NK-92 (cell line): ENCODE results near the gene OTP.

ENCODE experiments used
- DNase-seq: peaks from one replicate; lab custom pipeline; 2025; ENCODE audit not compliant: unreplicated experiment; lab: John Stamatoyannopoulos, UW

Gene OTP

GRCh38 chr5:77637998-77638762 is at the start of gene OTP:
TSS of gene OTP (minus strand) at chr5:77638713. CDS start at chr5:77638549, 164 bp downstream.
- DNase-seq, result no peak

- no peak for DNase-seq
These were observed 44.7 kb upstream of the OTP start for GRCh38 chr5:77683171-77683732.

GRCh38 chr5:77670526-77670925 is 32.0 kb upstream of the OTP start:
- no peak for DNase-seq

- DNase-seq, result no peak
These were observed 31.2 kb upstream of the OTP start for GRCh38 chr5:77669677-77670076.

- DNase-seq, result no peak
These were observed 24.8 kb upstream of the OTP start for GRCh38 chr5:77663090-77663863.

GRCh38 chr5:77662635-77663034 is 24.1 kb upstream of the OTP start:
- no peak for DNase-seq

GRCh38 chr5:77658662-77659061 is 20.1 kb upstream of the OTP start:
- no peak for DNase-seq

GRCh38 chr5:77651343-77651742 is 12.8 kb upstream of the OTP start:
- no peak for DNase-seq

GRCh38 chr5:77650686-77651085 is 12.2 kb upstream of the OTP start:
- DNase-seq, result no peak

GRCh38 chr5:77649776-77650175 is 11.3 kb upstream of the OTP start:
- DNase-seq, result no peak

GRCh38 chr5:77645995-77646639 is 7.6 kb upstream of the OTP start:
- DNase-seq, result no peak

GRCh38 chr5:77645158-77645994 is 6.9 kb upstream of the OTP start:
- no peak for DNase-seq

GRCh38 chr5:77644371-77645157 is 6.1 kb upstream of the OTP start:
- DNase-seq, result no peak

GRCh38 chr5:77643654-77644370 is 5.3 kb upstream of the OTP start:
- no peak for DNase-seq

GRCh38 chr5:77642738-77643653 is 4.5 kb upstream of the OTP start:
- no peak for DNase-seq

- no peak for DNase-seq
These were observed 3.6 kb upstream of the OTP start for GRCh38 chr5:77641963-77642737.

GRCh38 chr5:77641397-77641943 is 3.0 kb upstream of the OTP start:
- no peak for DNase-seq
